Stimulated activated naive CD8-positive, alpha-beta T cell treated with anti-CD3 and anti-CD28 coated beads, Interleukin-15, Interleukin-2, amounts not matched to agents 100 ng/mL and 50 ng/mL, for 24 hours (primary cell): Measurements from ENCODE around the gene ACOX1.
A peak's percentile ranks its signal among the peaks of the same experiment; 100 is the strongest.

Experiments used
- H3K27ac Mint-ChIP-seq: one replicate; pipeline ENCODE4 v1.8.0; 2021; ENCODE audit warnings: mild to moderate bottlenecking, mixed read lengths
- H3K27me3 Mint-ChIP-seq: one replicate; pipeline ENCODE4 v1.8.0; 2021; ENCODE audit warnings: mixed read lengths
- H3K36me3 Mint-ChIP-seq: one replicate; pipeline ENCODE4 v1.8.0; 2021; ENCODE audit warnings: low read depth, mixed read lengths
- H3K4me1 Mint-ChIP-seq: one replicate; pipeline ENCODE4 v1.8.0; 2021; ENCODE audit warnings: low read depth, mixed read lengths
- H3K4me3 Mint-ChIP-seq: one replicate; pipeline ENCODE4 v1.8.0; 2021; ENCODE audit warnings: mild to moderate bottlenecking, mixed read lengths
- H3K9me3 Mint-ChIP-seq: one replicate; pipeline ENCODE4 v1.8.0; 2021; ENCODE audit warnings: mixed read lengths

Gene ACOX1

DNA sequence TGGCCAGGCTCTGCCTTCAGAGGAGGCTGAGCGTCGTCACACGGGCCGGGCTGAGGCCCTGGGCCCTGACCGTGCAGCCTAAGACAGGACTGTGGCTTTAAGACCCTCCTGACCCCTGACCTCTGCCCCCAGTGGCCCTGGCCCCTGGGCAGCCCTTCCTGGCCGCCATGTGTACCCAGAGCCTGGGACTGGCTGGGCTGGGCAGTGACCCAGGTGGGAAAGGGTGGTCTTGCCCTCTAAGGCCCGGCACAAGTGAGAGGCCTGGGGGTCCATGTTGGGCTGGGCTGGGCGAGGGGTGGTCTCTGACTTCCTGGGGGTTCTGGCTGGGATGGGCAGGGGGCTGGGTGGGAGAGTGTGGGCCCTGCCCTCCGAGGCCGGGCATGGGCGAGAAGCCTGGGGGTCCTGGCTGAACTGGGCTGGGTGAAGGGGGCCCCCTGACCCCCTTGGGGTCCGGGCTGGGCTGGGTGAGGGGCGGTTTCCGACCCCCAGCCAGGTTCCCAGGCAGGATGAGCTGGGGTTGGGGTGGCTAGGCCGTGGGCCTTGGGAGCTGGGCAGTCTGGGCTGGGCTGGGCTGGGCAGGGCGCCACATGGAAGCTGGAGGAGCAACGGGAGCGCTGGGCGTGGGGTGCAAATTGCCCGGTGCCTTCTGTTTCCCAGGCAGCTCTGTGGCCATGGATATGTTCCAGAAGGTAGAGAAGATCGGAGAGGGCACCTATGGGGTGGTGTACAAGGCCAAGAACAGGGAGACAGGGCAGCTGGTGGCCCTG is 22.0 kb upstream of the ACOX1 start, which contains the start of gene CDK3:
CDK3 (plus strand) TSS at position 101 of the 767 bp plus-strand sequence; CDS start at position 672, 571 bp downstream.
- Mint-ChIP-seq H3K4me3 (no peak within 1 kb of the TSS), H3K36me3 (no peaks in the 10 kb centered on the region), H3K9me3 (no peaks in the 10 kb centered on the region), H3K4me1 (peaks cover 15% of the 10 kb centered on the region), H3K27ac (no peak within 1 kb of the TSS), H3K27me3 (no peaks in the 10 kb centered on the region)

DNA sequence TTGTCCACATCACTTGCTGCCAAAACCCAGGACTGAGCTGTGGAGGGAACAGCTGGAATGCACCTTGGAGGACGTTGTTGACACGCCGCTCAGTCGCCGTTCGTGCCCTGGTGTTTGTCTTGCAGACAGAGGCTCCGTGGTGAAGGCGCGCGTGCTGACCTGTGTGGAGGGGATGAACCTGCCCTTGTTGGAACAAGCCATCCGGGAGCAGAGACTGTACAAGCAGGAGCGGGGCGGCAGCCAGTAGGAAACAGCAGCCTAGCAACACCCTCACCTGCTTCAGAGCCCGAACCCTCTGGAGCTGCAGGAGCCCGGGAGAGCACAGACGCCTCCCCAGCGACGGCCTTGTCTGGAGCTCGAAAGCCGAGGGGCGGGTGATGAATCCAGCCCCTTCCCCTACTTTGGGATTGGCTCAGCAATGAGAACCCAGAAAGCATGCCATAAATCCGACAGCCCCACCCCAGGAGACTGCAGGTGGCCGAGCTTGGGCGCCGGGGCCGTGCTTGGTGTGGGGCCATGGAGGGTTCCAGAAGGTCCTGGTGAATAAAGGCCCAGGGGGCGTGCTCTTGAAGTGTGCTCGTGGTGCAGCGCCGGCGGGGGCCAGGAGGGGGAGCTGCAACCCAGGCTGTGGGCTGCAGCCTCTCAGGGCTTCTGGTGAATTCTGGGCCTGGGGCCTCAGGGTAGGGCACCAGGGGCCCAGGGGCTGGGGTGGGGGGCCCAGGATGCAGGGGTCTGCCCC is 21.2 kb upstream of the ACOX1 start:
- Mint-ChIP-seq H3K4me1 (peaks cover 15% of the 10 kb centered on the region), H3K9me3 (no peaks in the 10 kb centered on the region), H3K4me3 (no peak overlapping the region), H3K27ac (no peak overlapping the region), H3K27me3 (no peaks in the 10 kb centered on the region), H3K36me3 (no peaks in the 10 kb centered on the region)

DNA sequence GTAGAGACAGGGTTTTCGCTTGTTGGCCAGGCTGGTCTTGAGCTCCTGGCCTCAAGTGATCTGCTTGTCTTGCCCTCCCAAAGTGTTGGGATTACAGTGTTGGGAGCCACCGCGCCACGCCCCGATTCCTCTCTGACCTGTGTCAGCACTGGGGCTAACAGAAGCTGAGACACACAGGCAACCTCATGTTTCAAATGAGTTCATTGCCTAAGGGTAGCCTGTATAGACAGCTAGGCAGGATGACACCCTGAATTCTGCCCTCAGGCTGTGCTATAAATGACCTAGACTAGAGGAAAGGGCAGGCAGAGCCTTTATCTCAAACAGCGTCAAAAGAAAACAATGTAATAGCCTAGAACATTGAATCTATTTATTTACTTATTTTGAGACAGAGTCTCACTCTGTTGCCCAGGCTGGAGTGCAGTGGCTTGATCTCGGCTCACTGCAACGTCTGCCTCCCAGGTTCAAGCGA is 19.4 kb upstream of the ACOX1 start:
- H3K4me1 Mint-ChIP-seq, result peaks cover 15% of the 10 kb centered on the region
- H3K36me3 Mint-ChIP-seq, result peaks cover 2% of the 10 kb centered on the region
- H3K9me3 Mint-ChIP-seq, result no peaks in the 10 kb centered on the region
- no peak overlapping the region for H3K27ac Mint-ChIP-seq
- H3K27me3 Mint-ChIP-seq, result no peaks in the 10 kb centered on the region
- no peak overlapping the region for H3K4me3 Mint-ChIP-seq

DNA sequence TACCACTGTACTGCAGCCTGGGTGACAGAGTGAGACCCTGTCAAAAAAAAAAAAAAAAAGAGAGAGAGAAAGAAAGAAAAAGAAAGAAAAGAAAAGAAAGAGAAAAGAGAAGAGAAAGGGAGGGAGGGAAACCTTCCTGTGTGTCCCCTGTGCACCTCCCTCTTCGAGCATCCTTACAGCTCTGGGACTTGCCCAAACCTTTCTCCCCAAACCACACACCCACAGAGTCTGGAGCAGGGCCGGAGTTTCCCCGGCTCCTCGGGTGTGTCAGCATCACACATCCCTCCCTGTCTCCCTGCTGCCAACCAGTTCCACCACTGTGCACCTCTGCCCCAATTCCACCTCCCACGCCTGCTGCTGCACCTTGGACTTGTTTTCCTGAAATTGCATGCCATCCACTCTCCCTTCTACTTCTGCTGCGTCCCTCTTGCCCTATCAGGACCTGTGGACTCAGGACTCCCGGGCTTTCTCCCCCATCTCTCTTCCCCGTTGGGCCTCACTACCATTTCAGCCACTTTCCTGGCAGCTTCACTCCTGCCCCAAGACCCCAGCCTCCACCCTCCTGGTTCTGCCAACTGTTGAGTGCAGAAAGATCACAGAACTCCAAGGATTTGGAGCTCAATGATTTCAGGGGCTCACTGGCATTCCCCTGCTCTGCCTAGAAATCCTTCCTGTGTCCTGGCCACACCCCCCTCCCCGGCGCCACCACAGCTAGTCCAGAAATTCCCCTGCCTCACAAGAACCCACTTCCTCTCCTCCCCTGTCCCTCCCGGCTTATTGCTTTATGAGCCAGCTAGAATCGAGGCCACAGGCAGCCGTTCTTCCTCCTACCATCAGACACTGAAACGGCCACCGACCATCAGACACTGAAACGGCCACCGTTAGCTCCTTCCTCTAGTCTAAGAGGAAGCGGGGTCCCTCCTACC is 18.0 kb upstream of the ACOX1 start:
- Mint-ChIP-seq H3K27me3 (no peaks in the 10 kb centered on the region), H3K4me3 (peak overlapping the region; percentile 24), H3K9me3 (no peaks in the 10 kb centered on the region), H3K27ac (peak overlapping the region; percentile 61), H3K36me3 (peaks cover 5% of the 10 kb centered on the region), H3K4me1 (peaks cover 15% of the 10 kb centered on the region)

DNA sequence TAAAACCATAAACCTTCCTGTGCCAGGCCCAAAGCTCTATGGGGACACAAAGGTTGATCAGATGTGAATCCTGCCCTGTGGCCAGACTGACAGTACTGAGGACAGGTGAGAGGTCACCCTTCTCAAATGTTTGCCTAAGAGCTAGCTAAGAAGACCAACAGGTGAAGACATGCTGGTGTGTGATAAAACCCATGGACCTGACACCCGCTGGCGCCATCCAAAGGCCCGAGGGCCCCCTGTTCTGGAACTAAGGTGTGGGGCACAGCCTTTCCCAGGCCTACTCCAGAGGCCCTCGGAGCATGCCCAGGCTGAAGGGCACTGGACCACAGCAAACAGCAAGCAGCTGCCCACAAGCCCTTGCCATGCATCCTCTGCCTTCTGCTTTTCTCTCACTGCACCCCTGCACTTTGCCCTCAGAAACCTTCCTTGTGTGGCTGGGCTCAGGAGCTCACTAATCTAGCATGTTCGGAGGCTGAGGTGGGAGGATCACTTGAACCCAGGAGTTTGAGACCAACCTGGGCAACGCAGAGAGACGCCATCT is 16.5 kb upstream of the ACOX1 start:
- H3K4me3 Mint-ChIP-seq, result no peak overlapping the region
- H3K9me3 Mint-ChIP-seq, result no peaks in the 10 kb centered on the region
- peaks cover 15% of the 10 kb centered on the region for H3K4me1 Mint-ChIP-seq
- H3K27me3 Mint-ChIP-seq, result no peaks in the 10 kb centered on the region
- no peak overlapping the region for H3K27ac Mint-ChIP-seq
- peaks cover 8% of the 10 kb centered on the region for H3K36me3 Mint-ChIP-seq

DNA sequence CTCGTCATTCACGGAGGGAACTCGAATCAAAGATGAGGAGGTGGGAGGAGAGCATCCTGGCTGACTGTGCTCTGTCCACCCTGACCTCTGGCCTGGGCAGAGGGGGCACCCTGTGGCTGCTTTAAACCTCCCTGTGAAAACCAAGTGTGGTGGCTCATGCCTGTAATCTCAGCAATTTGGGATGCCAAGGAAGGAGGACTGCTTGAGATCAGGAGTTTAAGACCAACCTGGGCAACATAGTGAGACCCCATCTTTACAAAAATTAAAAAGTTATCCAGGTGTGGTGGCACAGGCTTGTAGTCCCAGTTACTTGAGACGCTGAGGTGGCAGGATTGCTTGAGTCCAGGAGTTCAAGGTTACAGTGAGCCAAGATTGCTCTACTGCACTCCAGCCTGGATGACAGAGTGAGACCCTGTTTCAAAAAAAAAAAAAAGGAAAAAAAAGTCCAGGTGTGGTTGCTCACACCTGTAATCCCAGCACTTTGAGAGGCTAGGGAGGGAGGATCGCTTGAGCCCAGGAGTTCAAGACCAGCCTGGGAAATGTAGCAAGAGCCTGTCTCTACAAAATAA is 15.9 kb upstream of the ACOX1 start:
- no peak overlapping the region for H3K27ac Mint-ChIP-seq
- no peaks in the 10 kb centered on the region for H3K27me3 Mint-ChIP-seq
- no peak overlapping the region for H3K4me3 Mint-ChIP-seq
- H3K4me1 Mint-ChIP-seq, result peaks cover 15% of the 10 kb centered on the region
- H3K9me3 Mint-ChIP-seq, result no peaks in the 10 kb centered on the region
- peaks cover 8% of the 10 kb centered on the region for H3K36me3 Mint-ChIP-seq

DNA sequence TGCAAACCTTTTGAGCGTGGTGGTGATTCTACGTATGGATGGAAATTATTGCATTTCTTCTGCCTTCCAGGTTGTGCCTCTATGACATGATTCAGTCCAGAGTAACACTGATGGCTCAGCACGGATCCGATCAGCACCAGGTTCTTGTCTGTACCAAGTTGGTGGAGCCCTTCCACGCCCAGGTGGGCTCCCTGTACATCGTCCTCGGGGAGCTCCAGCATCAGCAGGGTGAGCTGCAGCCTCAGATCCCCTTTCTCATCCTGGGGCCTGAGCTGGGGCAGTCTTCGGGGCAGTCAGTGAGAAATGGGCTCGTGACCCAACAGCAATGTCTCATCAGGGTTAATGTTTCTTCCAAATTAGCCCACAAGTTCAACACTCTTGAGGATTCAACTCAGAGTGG is 12.4 kb upstream of the ACOX1 start:
- Mint-ChIP-seq H3K36me3 (peaks cover 8% of the 10 kb centered on the region), H3K4me1 (peaks cover under 1% of the 10 kb centered on the region), H3K9me3 (no peaks in the 10 kb centered on the region), H3K4me3 (no peak overlapping the region), H3K27me3 (no peaks in the 10 kb centered on the region), H3K27ac (no peak overlapping the region)

DNA sequence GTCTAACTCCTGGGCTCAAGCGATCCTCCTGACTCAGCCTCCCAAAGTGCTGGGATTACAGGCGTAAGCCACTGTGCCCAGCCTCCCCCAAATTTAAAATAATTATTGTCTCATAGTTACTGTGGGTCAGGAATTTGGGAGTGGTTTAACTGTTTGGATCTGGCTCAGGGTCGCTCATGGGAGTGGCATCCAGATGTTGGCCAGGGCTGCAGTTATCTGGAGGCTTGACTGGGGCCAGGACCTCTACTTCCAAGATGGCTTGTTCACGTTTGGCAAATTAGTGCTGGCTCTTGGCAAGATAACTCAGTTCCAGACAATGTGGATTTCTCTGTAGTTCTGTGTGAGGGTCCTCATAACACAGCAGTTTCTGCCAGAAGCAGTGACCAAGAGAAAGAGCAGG is 8.1 kb upstream of the ACOX1 start:
- Mint-ChIP-seq H3K27ac (no peak overlapping the region), H3K4me1 (peaks cover 4% of the 10 kb centered on the region), H3K36me3 (peaks cover 4% of the 10 kb centered on the region), H3K9me3 (no peaks in the 10 kb centered on the region), H3K27me3 (no peaks in the 10 kb centered on the region), H3K4me3 (no peak overlapping the region)

DNA sequence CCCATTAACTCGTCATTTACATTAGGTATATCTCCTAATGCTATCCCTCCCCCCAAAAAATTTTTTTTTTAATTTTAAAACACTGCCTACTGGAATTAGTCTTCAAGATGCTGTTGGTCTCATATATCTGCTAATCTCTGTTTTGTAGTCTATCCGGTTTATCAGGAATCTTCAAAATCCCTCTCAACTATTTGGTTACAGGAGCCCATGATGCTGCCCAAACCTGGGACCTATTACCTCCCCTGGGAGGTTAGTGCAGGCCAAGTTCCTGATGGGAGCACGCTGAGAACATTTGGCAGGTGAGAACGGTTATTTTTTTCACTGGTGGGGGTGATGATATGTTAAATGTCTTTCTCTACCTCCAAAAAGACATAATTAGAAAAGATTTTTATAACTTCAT is 7.0 kb upstream of the ACOX1 start:
- no peaks in the 10 kb centered on the region for H3K27me3 Mint-ChIP-seq
- peaks cover 6% of the 10 kb centered on the region for H3K4me1 Mint-ChIP-seq
- H3K36me3 Mint-ChIP-seq, result no peaks in the 10 kb centered on the region
- no peak overlapping the region for H3K27ac Mint-ChIP-seq
- H3K9me3 Mint-ChIP-seq, result no peaks in the 10 kb centered on the region
- H3K4me3 Mint-ChIP-seq, result no peak overlapping the region

DNA sequence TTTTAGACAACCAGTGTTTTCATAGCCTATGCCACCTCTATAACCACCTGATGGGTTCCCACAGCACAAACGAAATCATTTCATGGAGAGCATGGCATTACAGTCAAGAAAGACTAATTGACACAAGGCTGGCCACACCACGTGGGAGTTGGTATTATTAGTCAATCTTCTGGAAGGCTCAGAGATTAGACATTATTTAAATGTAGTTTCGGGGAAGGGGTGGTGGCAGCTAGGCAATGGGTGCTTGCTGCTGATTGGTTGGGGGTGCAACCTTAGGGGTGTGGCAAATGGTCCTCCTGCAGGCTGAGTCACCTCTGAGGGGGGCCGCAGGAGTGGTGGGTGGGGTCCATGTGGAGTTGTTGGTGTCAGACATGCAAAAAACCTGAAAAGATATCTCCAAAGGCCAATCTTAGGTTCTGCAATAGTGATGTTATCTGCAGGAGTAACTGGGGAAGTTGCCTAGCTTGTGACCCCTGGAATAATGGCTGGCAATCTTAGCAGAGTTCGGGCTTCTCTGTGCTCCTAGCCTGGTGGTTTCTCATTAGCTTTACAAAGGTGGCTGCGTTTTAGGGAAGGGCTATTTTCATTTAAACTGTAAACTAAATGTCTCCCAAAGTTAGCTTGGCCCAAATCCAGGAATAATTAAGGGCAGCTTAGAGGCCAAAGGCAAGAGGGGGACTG is 4.7 kb upstream of the ACOX1 start:
- no peak overlapping the region for H3K4me3 Mint-ChIP-seq
- no peaks in the 10 kb centered on the region for H3K27me3 Mint-ChIP-seq
- no peaks in the 10 kb centered on the region for H3K36me3 Mint-ChIP-seq
- no peak overlapping the region for H3K27ac Mint-ChIP-seq
- peaks cover 16% of the 10 kb centered on the region for H3K4me1 Mint-ChIP-seq
- H3K9me3 Mint-ChIP-seq, result no peaks in the 10 kb centered on the region

DNA sequence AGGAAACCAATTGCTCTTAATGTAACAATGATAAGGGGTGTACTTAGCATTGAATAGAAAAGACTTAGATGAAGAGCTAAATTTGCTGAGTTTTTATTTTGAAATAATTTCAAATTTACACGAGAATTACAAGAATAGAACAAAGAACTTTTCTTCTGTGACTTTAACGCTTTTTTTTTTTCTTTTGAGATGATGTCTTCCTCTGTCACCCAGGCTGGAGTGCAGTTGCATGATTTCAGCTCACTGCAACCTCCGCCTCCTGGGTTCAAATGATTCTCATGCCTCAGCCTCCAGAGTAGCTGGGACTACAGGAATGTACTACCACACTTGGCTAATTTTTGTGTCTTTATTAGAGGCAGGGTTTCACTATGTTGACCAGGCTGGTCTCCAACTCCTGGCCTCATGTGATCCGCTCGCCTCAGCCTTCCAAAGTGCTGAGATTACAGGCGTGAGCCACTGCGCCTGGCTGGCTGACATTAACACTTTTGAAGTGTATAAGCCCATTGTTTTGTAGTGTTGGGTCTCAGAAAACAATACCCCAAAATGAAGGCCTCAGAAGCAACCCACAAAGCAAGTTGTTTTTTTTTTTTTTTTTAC is 2.2 kb upstream of the ACOX1 start:
- Mint-ChIP-seq H3K4me3 (peak overlapping the region; percentile 96), H3K4me1 (peaks cover 37% of the 10 kb centered on the region), H3K27me3 (no peaks in the 10 kb centered on the region), H3K27ac (peak overlapping the region; percentile 99), H3K36me3 (peaks cover 5% of the 10 kb centered on the region), H3K9me3 (no peaks in the 10 kb centered on the region)

DNA sequence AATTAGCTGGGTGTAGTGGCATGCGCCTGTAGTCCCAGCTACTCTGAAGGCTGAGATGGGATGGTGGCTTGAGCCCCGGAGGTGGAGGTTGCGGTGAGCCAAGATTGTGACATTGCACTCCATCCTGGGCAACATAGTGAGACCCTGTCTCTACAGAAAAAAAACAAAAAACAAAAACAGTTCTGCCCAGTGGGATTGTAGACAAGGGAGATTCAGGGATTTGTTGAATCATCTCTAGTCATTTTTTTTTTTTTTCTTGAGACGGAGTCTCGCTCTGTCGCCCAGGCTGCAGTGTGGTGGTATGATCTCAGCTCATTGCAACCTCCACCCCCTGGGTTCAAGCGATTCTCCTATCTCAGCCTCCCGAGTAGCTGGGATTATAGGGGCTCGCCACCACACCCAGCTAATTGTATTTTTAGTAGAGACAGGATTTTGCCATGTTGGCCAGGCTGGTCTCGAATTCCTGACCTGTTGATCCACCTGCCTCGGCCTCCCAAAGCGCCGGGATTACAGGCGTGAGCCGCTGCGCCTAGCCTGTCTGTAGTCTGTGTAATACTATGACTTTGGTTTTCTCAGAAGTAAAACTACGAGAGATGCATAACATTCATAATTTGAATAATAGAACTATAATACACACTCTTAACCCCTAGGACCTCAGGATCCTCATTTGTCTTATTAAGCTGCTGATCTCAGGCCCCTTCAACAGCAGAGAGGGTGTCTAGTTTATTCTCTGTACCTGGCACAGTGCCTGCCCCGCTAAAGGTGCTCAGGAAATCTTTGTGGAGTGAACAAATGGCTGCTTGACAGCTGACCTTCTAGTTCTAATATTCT is 1.4 kb upstream of the ACOX1 start:
- H3K4me1 Mint-ChIP-seq, result peaks cover 44% of the 10 kb centered on the region
- no peaks in the 10 kb centered on the region for H3K27me3 Mint-ChIP-seq
- H3K9me3 Mint-ChIP-seq, result no peaks in the 10 kb centered on the region
- peak overlapping the region; percentile 96 for H3K4me3 Mint-ChIP-seq
- H3K27ac Mint-ChIP-seq, result peak overlapping the region; percentile 99
- H3K36me3 Mint-ChIP-seq, result peaks cover 5% of the 10 kb centered on the region

DNA sequence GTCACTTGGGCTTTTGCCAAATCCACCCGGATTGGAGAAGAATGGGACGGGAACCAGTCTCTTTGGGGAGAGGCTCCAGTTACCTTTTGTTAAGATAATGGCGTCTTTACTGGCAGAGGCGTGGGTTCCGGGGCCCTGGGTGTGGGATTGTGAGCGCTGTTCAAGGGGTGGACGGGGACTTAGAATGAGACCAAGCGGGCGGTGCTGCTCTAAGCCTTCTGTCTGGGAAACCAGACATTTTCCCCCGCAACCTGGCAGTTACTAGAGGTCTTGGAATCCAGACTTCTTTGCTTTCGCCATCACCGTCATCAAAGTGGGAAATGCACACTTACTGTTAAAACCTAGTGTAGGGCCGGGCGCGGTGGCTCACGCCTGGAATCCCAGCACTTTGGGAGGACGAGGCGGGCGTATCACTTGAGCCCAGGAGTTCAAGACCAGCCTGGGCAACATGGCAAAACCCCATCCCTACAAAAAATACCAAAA is 780 bp upstream of the ACOX1 start:
- no peaks in the 10 kb centered on the region for H3K9me3 Mint-ChIP-seq
- H3K36me3 Mint-ChIP-seq, result peaks cover 5% of the 10 kb centered on the region
- H3K27ac Mint-ChIP-seq, result peak overlapping the region; percentile 99
- H3K4me1 Mint-ChIP-seq, result peaks cover 44% of the 10 kb centered on the region
- peak overlapping the region; percentile 96 for H3K4me3 Mint-ChIP-seq
- H3K27me3 Mint-ChIP-seq, result no peaks in the 10 kb centered on the region
